Fibroblast of gingiva (primary cell): ENCODE results near the gene GDF10.

ENCODE experiments used
- DNase-seq: peaks from one replicate; pipeline ENCODE4 v3.0.0-alpha.2; 2011; ENCODE audit warnings: low read depth

The GDF10 gene, protein sequence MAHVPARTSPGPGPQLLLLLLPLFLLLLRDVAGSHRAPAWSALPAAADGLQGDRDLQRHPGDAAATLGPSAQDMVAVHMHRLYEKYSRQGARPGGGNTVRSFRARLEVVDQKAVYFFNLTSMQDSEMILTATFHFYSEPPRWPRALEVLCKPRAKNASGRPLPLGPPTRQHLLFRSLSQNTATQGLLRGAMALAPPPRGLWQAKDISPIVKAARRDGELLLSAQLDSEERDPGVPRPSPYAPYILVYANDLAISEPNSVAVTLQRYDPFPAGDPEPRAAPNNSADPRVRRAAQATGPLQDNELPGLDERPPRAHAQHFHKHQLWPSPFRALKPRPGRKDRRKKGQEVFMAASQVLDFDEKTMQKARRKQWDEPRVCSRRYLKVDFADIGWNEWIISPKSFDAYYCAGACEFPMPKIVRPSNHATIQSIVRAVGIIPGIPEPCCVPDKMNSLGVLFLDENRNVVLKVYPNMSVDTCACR

DNA sequence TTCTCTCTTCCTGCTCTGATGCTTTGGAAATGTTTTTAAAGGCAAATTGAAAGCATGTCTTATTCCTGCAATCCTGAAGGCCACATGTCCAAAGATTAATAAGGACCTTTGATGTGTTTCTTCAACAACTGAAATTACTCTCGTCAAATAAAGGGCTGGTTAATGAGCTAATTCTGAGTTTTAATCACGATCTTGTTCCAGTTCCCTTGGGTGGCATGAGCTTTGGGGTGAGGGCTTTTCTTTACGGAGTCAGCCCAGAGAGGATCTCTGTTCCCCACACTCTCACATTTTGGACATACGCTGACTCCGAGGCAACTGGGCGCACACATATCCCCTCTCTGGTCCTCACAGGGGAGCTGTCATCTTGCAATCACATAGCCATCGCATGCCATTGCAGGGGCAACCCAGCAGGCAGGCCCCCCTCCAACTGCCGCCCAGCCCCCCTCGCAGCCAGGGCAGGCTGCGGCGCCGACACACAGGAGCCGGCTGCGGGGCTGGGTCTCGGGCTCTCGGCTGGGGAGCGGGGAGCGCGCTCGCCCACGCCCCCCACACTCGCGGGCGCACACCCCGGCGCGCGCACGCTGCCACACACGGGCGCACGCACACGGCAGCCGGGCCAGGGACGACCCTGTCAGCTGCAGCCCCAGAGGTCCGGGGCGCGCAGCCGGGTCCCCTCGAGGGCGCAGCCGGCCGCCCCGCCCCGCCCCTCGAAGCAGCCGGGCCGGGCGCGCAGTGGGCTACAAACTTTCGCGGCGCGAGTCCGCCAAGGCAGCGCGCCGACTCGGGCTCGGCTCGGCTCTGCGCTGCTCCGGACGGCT, at the start of gene GDF10:
Gene GDF10, plus strand, starts transcription at position 587 of the 818 bp plus-strand sequence. CDS start 455 bp downstream, outside the sequence.
- DNase-seq, result no peak

DNA sequence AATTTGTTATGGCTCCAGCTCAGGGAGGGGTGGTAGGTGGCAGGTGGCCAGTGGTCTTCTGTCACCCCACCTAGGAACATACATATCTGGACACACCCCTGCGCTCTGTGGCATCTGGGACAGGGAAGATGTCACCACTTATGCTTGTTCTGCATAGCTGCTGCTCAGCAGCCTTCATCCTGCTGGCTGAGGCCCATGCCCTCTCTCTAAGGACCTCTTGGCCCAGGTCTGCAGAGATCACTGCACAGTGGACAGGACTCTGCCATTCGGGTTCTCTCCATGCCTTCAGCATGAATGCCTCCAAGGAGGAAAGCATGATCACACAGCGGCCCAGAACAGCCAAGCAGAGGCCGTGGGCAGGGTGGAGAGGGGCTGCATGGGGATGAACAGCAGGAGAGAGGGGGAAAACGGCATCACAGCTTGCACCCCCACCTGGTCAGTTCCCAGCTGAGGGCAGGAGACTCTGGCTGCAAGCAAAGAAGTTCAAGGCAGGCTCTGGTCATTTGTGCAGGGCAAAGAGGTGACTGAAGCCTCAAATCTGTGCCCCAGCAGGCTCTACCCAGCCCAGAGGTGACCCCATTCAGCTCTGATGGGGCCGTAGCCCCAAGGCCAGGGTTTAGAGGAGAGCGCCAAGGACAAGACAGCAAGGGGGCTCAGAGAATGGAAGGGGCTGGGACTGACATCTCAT, 47.8 kb upstream of the GDF10 start:
- DNase-seq, result no peak

DNA sequence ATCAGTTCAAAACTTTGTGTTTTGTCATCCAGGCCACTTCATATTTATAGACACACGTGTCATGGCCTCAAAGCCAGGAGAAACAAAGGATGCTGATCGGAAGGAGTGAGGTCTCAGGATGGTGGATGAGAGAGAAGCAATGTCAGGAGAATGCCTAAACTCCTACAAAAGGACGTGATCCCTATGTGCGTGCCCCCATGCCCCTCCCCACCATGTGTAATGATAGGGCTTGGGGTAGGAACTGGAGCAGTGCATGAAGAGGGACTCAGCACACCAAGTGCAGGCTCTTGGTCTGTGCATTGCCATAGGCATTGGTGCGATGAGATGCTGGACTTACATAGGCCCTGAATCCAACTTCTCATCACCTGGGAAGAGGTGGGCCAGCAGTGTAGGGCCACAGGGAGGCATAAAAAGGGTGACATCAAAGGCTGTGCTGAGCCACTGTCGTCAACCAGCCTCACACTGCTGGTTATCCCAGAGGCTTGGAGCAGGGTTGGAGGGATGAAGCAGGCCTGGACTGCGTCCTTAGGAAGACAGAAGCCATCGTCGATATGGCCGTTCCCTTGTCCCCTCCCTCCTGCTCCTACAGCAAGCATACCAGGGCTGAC, 46.9 kb upstream of the GDF10 start:
- DNase-seq, result no peak

DNA sequence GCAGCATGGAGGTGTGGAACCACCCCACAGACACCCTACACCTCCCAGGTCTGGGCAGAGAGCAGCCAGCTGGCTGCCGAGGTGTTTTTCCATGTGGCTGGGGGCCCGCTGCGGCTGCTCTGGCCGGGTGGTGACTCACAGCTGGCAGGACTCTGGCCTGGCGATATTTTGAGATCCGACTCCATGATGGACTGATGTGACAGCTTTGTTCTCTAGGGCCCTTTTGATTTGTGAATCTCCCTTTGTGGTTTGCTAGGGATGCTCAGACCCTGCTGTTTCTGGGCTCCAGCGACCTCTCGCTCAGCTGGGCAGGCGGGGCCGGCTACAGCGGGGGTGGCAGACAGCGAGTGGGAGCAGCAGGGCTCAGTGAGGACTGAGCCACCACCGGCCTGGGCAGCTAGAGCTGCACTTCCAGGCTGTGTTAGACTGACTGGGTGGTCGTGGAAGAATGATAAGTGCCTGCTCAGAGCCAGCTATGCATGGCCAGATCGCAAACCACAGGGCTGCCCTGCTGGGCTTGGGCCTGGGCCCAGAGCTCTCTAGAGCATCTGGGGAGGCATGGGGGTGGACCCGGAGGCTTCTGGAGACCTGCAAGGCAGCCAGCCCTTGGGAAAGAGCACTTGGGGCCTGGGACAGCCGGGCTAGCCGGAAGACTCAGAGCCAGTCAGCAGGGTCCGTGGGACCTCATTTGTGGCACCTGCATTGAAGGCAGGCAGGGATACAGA, 46.2 kb upstream of the GDF10 start:
- no peak for DNase-seq

DNA sequence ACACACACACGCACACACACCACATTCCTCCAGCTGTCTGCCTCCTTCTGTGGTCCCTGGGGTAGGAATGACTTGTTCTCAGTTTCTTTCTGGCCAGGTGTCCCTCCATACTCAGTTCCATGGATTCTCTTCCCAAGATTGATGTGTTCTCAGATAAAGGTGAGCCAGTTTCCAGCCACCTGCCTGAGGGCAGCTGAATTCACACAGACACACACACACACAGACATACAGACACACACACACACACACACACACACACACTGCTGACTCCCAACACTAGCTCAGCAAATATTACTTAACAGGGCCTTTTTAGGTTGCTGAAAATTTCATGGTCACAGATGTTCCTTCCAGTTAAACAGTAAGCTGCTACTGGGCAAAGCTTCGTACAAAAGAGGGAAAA, 45.4 kb upstream of the GDF10 start:
- DNase-seq, result no peak

DNA sequence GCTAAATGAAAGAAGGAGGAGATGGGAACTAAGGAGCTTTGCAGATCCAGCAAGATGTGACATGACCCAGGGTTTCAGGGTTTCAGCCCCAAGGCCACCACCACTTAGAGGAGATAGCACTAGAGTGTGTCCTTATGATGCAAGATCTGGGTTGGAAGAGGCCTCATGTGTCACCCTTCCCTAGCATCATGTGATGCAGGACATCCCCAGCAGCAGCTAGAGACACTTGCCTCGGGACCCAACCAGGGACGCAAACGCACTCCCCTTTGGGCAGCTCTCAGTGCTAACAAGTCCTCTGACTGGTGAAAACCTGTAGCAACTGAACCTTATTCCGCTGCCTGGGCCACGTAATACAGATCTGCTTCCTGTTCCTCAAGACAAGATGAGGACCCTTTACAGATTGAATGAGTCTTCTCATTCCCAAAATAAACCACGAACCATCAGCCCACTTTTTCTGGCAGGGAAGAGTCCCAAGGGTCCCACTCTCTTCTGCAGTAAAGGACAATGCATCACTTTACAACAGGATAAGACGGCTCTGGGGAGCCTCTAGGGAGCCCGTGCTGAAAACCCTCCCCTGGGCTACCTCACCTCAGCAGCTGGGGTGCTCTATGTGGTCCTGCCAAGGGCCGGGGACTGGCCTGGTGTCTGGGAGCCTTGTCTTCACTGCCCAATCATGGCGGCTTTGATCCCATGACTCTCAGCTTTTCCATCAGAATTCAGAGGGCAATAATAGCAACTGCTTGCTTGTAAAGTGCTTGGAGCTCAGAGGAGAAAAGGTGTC, 44.8 kb upstream of the GDF10 start:
- no peak for DNase-seq

DNA sequence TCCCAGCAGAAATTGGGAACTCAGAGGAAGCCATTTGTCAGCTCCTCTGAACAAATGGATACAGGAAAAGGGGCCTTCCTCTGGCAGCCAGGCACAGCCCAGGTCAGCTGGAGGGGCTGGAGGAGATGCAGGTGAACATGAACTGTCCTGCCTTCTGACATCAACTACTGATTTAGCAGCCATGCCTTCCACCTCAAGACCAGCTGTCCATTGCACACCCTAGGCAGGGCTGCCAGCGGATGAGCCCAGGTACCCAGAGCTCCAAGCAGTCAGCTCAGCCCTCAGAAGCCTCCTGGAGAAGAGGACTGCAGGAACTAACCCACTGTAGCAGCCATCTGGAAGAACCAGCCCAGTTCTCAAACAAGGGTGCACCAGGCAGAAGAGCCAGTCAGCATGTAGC, 44.1 kb upstream of the GDF10 start:
- DNase-seq, result no peak

DNA sequence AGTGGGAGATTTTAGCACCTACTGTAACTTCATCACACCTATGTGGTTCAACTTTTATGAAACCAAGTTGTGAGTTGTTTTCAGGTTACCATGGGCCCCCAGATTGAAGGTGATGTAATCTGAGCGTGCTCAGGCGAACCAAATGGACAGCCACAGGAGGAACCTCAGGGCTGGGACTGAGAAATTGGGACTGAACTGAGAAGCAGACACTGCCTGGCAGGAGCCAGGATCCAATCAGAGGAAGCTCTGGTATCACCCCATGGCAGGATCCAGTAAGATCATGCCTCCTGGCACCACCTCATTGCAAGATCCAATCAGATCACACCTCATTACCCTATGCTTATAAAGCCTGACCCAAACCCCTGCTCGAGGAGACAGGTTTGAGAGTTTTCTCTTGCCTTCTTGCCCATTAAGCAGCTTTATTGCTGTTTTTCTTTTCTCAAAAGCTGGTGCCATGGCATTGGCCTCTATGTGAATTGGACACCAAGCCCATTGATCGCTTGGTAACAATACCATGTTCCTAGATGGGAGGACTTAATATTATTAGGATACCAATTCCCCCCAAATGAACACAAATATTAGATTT, 43.2 kb upstream of the GDF10 start:
- no peak for DNase-seq

DNA sequence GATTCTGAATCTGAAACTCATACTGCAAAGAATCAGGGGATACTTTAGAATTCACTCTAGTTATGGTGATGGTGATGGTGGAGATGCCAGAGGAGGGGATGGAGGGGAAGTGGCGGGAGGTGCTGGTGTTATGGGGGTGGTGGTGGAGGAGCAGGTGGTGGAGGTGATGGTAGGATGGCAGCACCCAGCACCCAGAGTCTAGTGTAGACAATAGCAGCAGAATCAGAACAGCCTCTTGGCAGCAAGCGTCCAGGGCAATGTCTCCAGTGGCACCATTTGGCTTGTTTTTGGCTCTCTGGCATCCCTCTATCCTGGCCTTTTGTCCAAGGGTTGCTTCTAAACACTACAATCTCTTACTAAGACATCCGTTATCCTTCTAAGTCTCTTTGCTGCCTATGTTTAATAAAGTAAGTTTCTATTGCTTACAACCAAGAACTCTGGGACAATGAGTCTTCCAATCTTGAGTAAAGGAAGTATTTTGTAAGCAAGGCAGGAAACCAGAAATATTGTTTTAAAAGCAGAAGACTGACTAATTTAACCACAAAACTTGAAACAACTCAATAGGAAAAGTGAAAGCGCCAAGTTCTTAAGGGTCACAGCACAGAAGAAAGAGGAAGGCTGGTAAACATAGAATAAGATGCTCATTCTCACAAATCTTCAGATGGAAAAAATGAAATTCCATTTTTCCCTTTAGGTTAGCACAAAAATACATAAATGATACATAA, 42.4 kb upstream of the GDF10 start:
- DNase-seq, result no peak

DNA sequence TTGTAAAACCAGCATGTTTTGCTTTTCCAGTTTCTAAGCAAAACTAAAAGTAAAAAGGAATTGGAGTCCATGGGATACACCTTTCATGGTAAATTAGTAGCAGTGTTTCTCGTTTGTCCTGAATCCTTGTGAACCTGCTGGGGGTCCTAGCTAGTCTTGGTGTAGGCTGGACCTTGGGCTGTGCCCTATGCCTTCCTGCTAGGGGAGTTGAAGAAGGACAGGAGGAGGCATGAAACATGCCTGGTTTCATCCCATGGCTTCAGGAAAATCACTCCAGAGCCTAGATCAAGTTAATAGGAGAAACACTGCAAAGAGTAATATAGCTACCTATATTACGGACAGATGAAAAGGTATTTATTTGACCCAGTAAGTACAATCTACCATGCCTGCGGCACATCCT, 41.1 kb upstream of the GDF10 start:
- no peak for DNase-seq

DNA sequence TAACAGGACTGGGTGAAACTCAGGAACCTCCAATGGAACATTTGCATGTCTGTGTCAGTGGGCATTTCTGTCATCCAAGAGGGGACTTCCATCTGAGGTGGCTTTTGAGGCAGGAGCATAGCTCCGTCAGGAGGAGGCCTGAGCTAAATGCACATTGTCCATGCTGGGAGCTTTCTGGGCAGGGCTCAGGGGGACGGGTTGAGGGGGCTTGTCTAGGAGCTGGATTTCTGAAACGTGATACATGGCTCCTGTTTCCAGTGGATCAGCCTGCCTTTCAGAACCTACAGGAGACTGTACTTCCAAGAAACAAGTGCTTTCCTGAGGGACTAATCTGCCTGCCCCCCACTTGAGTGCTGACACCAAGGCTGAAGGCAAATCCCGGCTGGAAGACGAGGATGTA, 40.5 kb upstream of the GDF10 start:
- DNase-seq, result no peak

DNA sequence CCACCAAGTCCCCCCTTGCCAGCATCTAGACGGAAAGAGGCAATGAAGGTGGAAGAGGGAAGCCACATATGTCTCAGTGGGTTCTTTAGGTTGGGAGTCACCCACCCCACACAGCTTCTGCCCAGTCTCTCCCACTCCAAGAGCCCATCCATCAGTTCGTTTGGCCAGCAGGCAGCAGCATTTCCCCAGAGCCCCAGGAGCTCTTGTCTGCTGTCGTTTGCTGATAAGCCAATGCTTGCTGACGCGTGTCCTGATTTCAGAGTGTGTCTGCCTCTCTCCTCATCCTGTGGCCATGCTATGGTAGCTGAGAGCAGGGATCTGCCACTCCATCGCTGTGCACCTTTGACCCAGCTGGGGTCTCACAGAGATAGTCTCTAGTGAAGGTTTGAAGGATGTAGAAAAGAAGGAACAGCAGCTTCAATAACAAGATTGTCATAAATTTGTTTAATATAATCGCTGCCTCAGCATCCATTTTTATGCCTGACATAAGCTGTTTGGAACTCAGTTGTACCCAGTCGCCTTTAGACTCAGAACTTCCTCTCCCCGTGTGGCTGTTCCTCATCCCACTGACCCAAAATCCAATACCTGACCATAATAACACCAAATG, 39.4 kb upstream of the GDF10 start:
- no peak for DNase-seq

DNA sequence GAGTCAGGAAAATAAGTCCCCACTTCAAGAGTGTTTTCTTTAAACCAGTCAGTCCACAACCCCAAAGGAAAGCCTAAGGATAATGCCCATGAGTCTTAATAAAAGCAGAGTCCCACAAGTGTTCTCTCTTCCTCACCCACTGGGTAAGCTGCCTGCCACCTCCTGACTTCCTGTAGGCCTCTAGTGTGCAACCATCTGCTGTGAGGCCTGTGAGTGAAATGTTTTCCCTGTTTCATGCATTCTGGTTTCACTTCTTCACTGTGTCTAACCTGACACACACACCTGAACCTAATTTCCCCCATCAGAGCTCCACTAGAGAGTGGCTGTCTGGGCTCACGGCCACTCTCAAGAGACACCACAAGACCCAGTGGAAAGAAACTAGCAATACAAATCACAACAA, 38.9 kb upstream of the GDF10 start:
- DNase-seq, result no peak

DNA sequence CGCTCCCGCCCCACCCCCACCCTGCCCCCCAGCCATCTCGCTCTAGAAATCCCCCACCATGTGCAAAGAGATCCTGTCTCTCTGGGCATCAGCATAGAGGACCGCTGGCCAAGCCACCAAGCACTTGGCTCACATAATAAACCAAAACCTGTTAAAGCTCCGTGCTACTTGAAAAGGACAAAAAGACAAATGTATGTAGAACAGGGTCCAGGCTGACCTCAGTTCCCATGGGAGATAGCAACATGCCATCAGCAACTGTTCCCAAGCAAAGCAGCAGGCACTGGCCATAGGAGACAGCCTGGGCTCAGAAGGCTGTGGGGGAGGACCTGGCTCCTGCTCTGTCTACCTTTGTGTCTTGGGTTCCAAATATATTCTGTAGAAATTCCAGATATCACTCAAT, 38.4 kb upstream of the GDF10 start:
- no peak for DNase-seq

DNA sequence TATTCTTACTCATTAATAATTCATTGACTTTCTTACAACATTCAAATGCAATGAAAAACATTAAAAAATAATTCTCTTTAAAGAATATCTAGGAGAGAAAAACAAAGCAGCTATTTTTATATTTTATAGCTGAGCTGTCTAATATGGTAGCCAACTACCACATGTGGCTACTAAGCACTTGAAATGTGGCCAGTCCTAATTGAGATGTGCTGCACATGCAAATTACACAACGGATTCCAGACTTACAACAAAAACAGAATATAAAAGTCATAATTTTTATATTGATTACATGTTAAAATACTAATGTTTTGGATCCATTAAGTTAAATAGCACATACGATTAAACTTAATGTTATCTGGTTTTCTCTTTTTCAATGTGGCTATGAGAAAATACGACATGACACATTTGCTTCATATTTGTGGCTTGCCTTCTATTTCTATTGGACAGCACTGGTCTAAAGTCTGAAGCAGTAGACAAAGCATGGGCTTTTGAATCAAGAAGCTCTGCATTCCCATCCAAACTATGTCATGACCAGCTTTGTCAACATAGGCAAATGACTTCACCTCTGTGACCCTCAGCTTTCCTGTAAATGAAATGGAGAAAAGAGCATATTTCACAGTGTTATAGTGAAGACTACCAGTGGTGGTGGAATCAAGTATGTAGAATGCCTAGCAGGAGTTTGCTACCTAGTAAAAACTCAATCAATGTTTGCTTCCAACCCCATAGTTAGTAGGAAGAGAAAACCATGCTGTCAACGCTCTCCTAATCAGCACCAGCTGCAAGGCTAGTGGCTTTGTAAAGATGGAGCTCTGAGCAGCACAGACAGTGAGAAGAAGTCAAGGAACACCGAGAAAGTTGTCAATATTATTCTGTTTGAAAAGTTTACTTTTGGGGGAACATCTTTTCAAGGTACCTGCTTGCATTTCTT, 37.1 kb upstream of the GDF10 start:
- DNase-seq, result no peak

DNA sequence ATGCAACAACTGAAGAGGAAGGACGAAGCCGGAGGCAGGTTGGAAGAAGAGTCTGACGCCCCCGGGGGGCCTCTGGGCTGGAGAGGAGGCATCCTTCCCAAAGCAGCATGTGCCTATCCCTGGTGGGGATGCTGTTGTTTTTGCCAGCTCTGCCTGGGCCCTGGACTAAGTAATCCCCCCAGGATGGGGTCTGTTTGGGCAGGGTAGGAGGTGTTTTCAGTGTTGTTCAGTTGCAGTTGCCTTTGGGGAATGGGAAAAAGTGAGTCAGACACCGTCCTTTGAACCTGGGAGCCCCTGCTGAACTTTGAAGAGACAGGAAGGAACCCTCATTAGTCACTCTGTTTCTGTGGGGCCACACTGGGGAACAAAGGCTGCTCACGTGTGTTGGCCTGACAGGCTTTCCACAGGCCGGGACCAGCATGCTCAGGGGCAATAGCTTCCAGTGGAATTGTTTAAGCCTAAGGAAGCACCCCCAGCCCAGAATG, 35.2 kb upstream of the GDF10 start:
- DNase-seq, result no peak

DNA sequence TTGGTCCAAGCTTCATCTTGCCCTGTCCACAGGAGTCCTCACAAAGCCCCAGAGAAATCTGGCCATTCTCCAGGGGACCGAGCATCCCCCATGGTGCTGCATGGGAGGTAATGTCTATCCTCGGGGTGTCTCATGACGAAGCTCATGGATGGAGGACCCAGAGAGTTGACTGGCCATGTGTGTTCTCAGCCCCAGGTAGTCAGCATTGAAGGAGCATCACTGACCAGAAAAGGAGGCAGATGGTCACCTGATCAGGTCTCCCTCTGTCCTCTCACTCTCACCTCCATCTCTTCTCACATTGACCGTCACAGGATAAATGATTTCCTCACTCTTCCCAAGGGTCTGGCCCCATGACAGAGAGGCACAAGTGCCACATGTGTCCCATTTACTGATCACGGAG, 33.4 kb upstream of the GDF10 start:
- DNase-seq, result no peak

DNA sequence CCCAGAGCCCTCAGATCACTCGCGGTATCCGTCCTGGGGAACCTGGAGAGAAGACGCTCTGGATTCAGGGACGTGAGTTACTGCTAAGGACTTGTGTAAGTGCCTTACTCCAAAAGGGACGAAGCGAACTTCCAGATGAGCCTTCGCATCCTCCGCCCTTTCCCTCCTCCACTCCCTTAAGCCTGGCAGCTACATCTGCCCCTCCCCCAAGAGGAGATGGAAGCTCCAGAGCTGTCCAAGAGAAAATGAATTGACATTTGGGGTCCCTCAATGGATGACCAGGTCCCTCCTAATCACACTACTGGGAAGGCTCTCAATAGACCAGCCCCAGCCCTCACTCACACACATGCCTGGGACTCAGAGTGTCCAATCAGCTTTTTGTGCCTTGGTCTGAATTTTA, 31.3 kb upstream of the GDF10 start:
- no peak for DNase-seq
